Ectodermal cell (in vitro differentiated cells): Measurements from ENCODE around the gene TMEM248. TPM values are rescaled to one million over a fixed set of nuclear protein-coding genes. Genes with fewer than 3 reads are reported as not detected.
"Not testable (repeated sequence)": the region's sequence is repeated elsewhere in the genome, so short reads cannot be mapped to it uniquely, and the experiment has no call there.

Source experiments
- H3K27ac ChIP-seq: 2 replicates; pipeline ENCODE4 v1.7.0; 2013; ENCODE audit warnings: mild to moderate bottlenecking, low read depth, low read length; ENCODE audit not compliant: insufficient read depth, poor library complexity, severe bottlenecking
- H3K27me3 ChIP-seq: 2 replicates; pipeline ENCODE4 v1.7.0; 2013; ENCODE audit warnings: mild to moderate bottlenecking, low read length; ENCODE audit not compliant: insufficient read depth, control insufficient read depth, poor library complexity, severe bottlenecking
- H3K36me3 ChIP-seq: one replicate; pipeline ENCODE4 v1.7.0; 2013; ENCODE audit warnings: low read length; ENCODE audit not compliant: control insufficient read depth, insufficient read depth
- H3K4me1 ChIP-seq: one replicate; pipeline ENCODE4 v1.7.0; 2013; ENCODE audit warnings: low read length; ENCODE audit not compliant: control insufficient read depth, insufficient read depth
- H3K4me3 ChIP-seq: 2 replicates; pipeline ENCODE4 v1.7.0; 2013; ENCODE audit warnings: low read depth, low read length, control low read depth; ENCODE audit not compliant: insufficient read depth
- H3K9me3 ChIP-seq: 2 replicates; pipeline ENCODE4 v1.7.0; 2013; ENCODE audit warnings: mild to moderate bottlenecking, low read length, moderate library complexity; ENCODE audit not compliant: control insufficient read depth
- WGBS, 2 experiments: methylation state at CpG; one replicate each; pipeline ENCODE4 v1.1.7; 2013; ENCODE audit warnings: missing lambda C conversion rate in 2 of 2; 5-methylcytosine and 5-hydroxymethylcytosine counted together
- polyA plus RNA-seq, 4 experiments: library from polyadenylated mRNA; stranded (reverse); fragments of 50-300 nt; gene quantifications; one replicate each; pipeline ENCODE4 v1.2.3, GENCODE V29; 2013

The TMEM248 gene, protein sequence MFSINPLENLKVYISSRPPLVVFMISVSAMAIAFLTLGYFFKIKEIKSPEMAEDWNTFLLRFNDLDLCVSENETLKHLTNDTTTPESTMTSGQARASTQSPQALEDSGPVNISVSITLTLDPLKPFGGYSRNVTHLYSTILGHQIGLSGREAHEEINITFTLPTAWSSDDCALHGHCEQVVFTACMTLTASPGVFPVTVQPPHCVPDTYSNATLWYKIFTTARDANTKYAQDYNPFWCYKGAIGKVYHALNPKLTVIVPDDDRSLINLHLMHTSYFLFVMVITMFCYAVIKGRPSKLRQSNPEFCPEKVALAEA
- 80.2 TPM for polyA plus RNA-seq (2013, experiment 1 of 4)
- 71.3 TPM for polyA plus RNA-seq (2013, experiment 2 of 4)
- polyA plus RNA-seq (2013, experiment 3 of 4), result 43.1 TPM
- 48.2 TPM for polyA plus RNA-seq (2013, experiment 4 of 4)

GRCh38 chr7:66920769-66921395, at the start of gene TMEM248:
Gene TMEM248, plus strand, starts transcription at chr7:66921225. Its CDS starts 20,641 bp downstream, at chr7:66941866.
- Histone ChIP-seq H3K36me3 (no peaks in the 10 kb centered on the region), H3K4me1 (peaks cover 7% of the 10 kb centered on the region), H3K4me3 (peak within 1 kb of the TSS; percentile 97), H3K27ac (no peak within 1 kb of the TSS), H3K27me3 (no peaks in the 10 kb centered on the region), H3K9me3 (no peaks in the 10 kb centered on the region)
- WGBS, 2 experiments, result 5% methylated on average over 67 of the region's 67 CpGs

GRCh38 chr7:66873476-66873875, 47.5 kb upstream of the TMEM248 start:
- H3K27me3 ChIP-seq, result no peaks in the 10 kb centered on the region
- no peaks in the 10 kb centered on the region for H3K9me3 ChIP-seq
- no peaks in the 10 kb centered on the region for H3K36me3 ChIP-seq
- H3K4me3 ChIP-seq, result no peak overlapping the region
- WGBS, 2 experiments, result 94 to 100% methylated on average over 2 of the region's 3 CpGs
- H3K27ac ChIP-seq, result no peak overlapping the region
- H3K4me1 ChIP-seq, result no peaks in the 10 kb centered on the region

DNA sequence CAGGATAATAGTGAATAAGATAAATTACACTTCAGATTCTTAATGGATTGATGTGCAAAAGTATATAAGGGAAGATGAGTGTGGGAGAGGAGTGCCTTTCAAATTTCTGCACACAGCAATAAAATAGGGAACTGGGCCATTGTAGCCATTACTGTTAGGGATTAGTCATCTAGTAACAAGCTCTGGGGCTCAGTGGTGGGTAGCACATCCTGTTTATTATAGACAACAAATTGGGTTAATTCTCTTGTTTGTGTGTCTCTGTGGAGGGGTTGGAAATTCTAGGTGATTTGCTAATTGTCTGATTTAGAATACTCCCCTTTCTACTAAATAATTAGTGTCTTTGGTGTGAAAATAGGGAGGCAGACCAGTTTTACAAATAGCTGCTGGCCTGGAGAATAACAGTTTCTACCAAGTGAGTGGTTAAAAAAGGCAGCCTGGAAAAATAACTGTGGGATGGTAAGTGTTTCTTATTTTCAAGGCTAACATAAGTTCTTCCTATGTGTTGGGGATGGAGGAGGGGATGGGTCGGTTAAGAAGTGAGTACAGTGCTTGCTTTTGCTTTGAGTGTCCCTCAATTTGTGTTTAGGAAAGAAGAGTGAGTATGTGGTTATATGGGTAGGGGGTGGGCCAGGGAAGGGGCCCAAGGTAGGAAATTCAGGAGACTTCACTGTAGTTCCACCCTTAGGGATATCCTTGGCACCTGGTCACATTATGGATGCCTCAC, 43.3 kb upstream of the TMEM248 start:
- Histone ChIP-seq H3K4me3 (no peak overlapping the region), H3K9me3 (no peaks in the 10 kb centered on the region), H3K4me1 (no peaks in the 10 kb centered on the region), H3K36me3 (no peaks in the 10 kb centered on the region), H3K27ac (no peak overlapping the region), H3K27me3 (no peaks in the 10 kb centered on the region)
- 92 to 100% methylated on average over 1 of the region's 1 CpG for WGBS, 2 experiments

DNA sequence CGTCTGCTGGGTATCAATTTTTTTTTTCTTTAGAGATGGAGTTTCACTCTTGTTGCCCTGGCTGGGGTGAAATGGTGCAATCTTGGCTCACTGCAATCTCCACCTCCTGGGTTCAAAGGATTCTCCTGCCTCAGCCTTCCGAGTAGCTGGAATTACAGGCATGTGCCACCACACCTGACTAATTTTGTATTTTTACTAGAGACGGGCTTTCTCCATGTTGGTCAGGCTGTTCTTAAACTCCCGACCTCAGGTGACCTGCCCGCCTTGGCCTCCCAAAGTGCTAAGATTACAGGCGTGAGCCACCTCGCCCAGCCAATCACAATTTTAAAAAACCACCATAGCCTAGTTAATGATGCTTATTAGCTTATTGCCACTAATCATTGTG, 42.7 kb upstream of the TMEM248 start:
- H3K4me3 ChIP-seq, H3K9me3 ChIP-seq, H3K36me3 ChIP-seq, H3K4me1 ChIP-seq, H3K27ac ChIP-seq, H3K27me3 ChIP-seq: not testable (repeated sequence)
- 91 to 92% methylated on average over 7 of the region's 7 CpGs for WGBS, 2 experiments

DNA sequence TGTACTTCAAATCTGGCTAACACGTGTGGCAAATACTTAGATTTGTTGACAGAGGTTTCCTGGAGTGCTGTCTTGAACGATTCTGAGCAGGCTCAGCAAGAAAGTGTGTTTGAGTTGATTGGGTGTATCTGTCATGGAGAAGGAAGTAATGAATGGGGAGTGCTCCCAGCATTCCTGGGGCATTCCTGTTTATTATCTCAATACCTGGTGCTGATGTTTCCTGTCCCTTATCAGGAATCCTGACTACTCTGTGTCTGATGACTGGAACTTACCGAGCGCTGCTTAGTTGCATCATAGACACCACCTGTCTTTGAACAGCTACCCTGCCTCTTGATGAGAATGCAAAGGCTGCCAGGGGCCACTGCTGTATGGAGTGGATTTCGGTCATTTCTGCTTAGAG, 41.0 kb upstream of the TMEM248 start:
- H3K4me1 ChIP-seq, result no peaks in the 10 kb centered on the region
- H3K27me3 ChIP-seq, result no peaks in the 10 kb centered on the region
- 89 to 92% methylated on average over 5 of the region's 5 CpGs for WGBS, 2 experiments
- no peak overlapping the region for H3K4me3 ChIP-seq
- no peaks in the 10 kb centered on the region for H3K36me3 ChIP-seq
- no peaks in the 10 kb centered on the region for H3K9me3 ChIP-seq
- no peak overlapping the region for H3K27ac ChIP-seq

- not testable (repeated sequence) for H3K4me3 ChIP-seq, H3K4me1 ChIP-seq, H3K36me3 ChIP-seq, H3K27ac ChIP-seq, H3K27me3 ChIP-seq, H3K9me3 ChIP-seq
- WGBS, 2 experiments, result 92 to 95% methylated on average over 6 of the region's 6 CpGs
Observed at GRCh38 chr7:66880577-66880976, 40.4 kb upstream of the TMEM248 start.

DNA sequence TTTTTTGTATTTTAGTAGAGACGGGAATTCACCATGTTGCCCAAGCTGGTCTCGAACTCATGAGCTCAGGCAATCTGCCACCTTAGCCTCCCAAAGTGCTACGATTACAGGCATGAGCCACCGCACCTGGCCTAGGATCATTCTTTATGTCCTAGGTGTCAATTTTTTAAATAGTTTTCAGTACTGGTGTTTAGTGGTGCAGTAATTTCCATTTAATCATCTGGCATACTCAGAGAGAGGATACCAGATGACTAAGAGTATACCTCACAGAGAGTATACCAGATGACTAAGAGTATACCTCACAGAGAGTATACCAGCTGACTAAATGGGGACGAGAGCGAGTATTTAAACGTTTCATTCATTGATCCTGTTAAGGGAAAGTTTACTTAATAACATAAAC, 37.3 kb upstream of the TMEM248 start:
- Histone ChIP-seq H3K4me3 (no peak overlapping the region), H3K4me1 (no peaks in the 10 kb centered on the region), H3K27ac (no peak overlapping the region), H3K9me3 (no peaks in the 10 kb centered on the region), H3K27me3 (no peaks in the 10 kb centered on the region), H3K36me3 (no peaks in the 10 kb centered on the region)
- 96% methylated on average over 6 to 7 of the region's 7 CpGs for WGBS, 2 experiments

- not testable (repeated sequence) for H3K27ac ChIP-seq, H3K4me3 ChIP-seq, H3K9me3 ChIP-seq, H3K4me1 ChIP-seq, H3K27me3 ChIP-seq, H3K36me3 ChIP-seq
Observed at GRCh38 chr7:66884556-66884955, 36.5 kb upstream of the TMEM248 start.

DNA sequence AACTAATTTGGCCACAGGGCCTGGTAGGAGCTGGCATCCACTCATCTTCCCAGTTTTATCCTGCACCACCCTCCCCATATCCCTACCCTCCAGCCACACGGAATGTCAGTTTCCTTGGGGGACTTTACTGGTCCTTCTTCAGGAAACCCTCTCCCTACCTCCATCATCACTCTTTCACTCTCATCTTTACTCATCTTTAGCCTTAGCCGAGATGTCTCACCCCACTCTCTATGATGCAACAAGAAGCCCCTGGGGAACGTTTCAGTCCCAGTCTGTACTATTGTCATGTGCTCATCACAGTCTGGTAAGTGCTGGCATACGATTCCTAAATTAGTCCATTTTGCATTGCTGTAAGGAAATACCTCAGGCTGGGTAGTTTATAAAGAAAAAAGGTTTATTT, 34.9 kb upstream of the TMEM248 start:
- WGBS, 2 experiments, result 88 to 90% methylated on average over 4 of the region's 4 CpGs
- Histone ChIP-seq H3K27me3 (no peaks in the 10 kb centered on the region), H3K4me1 (no peaks in the 10 kb centered on the region), H3K9me3 (no peaks in the 10 kb centered on the region), H3K4me3 (no peak overlapping the region), H3K36me3 (no peaks in the 10 kb centered on the region), H3K27ac (no peak overlapping the region)

- H3K27me3 ChIP-seq, H3K4me1 ChIP-seq, H3K4me3 ChIP-seq, H3K9me3 ChIP-seq, H3K36me3 ChIP-seq, H3K27ac ChIP-seq: not testable (repeated sequence)
- 93 to 94% methylated on average over 3 of the region's 3 CpGs for WGBS, 2 experiments
Observed at GRCh38 chr7:66888223-66888622, 32.8 kb upstream of the TMEM248 start.
